HL-60 (cell line): ENCODE data around the gene FLOT2.

Experiments used
- DNase-seq, 2 experiments: peaks; one replicate each; pipeline ENCODE4 v3.0.0-alpha.2; 2010 to 2020; ENCODE audit warnings: low read depth in 1 of 2, low spot score in 1 of 2
- H3K27ac ChIP-seq: fragments of 250-450 bp; sonication (Bioruptor Pico); replicated peaks from 2 replicates; pipeline ENCODE4 v1.5.1; 2020; ENCODE audit warnings: mild to moderate bottlenecking, moderate library complexity
- H3K27me3 ChIP-seq: fragments of 250-450 bp; sonication (Bioruptor Pico); 2 replicates; pipeline ENCODE4 v1.5.1; 2021; ENCODE audit warnings: mild to moderate bottlenecking, moderate library complexity; ENCODE audit not compliant: insufficient read depth, poor library complexity, severe bottlenecking
- H3K4me3 ChIP-seq: replicated peaks from 2 replicates; pipeline ENCODE4 v1.5.1; 2011; ENCODE audit warnings: mild to moderate bottlenecking, control low read depth, low read length; ENCODE audit not compliant: insufficient read depth
- GABPA ChIP-seq: IDR thresholded peaks from 2 replicates; pipeline ENCODE4 v1.6.1; 2012; ENCODE audit warnings: low read depth
- POLR2AphosphoS5 ChIP-seq: IDR thresholded peaks from 2 replicates; pipeline ENCODE4 v1.6.1; 2012; ENCODE audit warnings: low read depth
- SPI1 ChIP-seq: IDR thresholded peaks from 2 replicates; pipeline ENCODE4 v1.6.1; 2012; ENCODE audit warnings: low read depth, mild to moderate bottlenecking, borderline replicate concordance
- TF ChIP-seq, protein P1 (sequence below): IDR thresholded peaks from one replicate; pipeline ENCODE4 v1.5.1; 2011; ENCODE audit warnings: low read length, control low read depth, inconsistent platforms; ENCODE audit not compliant: insufficient read depth
- TF ChIP-seq, protein P2 (sequence below): IDR thresholded peaks from 2 replicates; pipeline ENCODE4 v1.6.1; 2012; ENCODE audit warnings: low read depth; ENCODE audit not compliant: insufficient replicate concordance

FLOT2 gene

DNA sequence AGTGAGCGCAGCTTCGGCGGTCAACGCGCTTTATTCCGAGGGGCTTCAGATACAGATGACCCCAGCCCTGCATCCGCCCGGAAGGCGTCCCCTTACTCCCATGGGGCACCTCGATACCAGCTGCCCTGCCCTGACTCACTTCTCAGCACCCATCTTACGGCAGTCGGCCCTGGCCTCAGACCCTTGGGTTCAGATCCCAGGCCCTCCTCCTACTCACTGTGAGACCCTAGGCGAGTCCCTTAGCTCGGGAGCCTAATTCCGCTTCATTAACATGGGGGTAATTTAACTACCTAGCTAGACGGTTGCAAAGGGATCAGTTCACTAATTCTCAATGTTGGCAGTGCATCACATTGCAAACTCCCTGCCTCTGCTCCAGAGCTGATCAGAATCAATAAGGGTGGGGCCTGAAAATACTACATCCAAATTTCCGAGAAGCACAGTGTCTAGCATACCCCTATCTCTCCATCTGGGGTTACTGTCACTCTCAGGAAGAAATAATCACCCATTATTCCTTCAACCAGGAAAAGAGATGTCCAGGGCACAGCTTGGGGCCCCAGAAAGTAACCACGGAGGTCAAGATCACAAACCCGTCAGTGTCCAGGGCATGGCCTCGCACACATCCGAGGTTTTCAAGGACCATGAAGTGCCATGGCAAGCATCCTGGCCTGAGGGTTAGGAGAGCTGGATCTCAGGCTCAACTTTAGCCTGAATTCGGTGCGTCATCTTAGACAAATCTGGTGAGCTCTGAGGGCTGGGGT, 415 bp upstream of the FLOT2 start:
- DNase-seq = no peak
- Histone ChIP-seq H3K27ac (peak overlapping the region; percentile 96), H3K4me3 (peak overlapping the region; percentile 83), H3K27me3 (no peaks in the 10 kb centered on the region)
- TF ChIP-seq GABPA = no peak
- TF ChIP-seq SPI1 = no peak
- TF ChIP-seq, protein P1, sequence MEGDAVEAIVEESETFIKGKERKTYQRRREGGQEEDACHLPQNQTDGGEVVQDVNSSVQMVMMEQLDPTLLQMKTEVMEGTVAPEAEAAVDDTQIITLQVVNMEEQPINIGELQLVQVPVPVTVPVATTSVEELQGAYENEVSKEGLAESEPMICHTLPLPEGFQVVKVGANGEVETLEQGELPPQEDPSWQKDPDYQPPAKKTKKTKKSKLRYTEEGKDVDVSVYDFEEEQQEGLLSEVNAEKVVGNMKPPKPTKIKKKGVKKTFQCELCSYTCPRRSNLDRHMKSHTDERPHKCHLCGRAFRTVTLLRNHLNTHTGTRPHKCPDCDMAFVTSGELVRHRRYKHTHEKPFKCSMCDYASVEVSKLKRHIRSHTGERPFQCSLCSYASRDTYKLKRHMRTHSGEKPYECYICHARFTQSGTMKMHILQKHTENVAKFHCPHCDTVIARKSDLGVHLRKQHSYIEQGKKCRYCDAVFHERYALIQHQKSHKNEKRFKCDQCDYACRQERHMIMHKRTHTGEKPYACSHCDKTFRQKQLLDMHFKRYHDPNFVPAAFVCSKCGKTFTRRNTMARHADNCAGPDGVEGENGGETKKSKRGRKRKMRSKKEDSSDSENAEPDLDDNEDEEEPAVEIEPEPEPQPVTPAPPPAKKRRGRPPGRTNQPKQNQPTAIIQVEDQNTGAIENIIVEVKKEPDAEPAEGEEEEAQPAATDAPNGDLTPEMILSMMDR = no peak
- TF ChIP-seq, protein P2, sequence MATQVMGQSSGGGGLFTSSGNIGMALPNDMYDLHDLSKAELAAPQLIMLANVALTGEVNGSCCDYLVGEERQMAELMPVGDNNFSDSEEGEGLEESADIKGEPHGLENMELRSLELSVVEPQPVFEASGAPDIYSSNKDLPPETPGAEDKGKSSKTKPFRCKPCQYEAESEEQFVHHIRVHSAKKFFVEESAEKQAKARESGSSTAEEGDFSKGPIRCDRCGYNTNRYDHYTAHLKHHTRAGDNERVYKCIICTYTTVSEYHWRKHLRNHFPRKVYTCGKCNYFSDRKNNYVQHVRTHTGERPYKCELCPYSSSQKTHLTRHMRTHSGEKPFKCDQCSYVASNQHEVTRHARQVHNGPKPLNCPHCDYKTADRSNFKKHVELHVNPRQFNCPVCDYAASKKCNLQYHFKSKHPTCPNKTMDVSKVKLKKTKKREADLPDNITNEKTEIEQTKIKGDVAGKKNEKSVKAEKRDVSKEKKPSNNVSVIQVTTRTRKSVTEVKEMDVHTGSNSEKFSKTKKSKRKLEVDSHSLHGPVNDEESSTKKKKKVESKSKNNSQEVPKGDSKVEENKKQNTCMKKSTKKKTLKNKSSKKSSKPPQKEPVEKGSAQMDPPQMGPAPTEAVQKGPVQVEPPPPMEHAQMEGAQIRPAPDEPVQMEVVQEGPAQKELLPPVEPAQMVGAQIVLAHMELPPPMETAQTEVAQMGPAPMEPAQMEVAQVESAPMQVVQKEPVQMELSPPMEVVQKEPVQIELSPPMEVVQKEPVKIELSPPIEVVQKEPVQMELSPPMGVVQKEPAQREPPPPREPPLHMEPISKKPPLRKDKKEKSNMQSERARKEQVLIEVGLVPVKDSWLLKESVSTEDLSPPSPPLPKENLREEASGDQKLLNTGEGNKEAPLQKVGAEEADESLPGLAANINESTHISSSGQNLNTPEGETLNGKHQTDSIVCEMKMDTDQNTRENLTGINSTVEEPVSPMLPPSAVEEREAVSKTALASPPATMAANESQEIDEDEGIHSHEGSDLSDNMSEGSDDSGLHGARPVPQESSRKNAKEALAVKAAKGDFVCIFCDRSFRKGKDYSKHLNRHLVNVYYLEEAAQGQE = no peak
- TF ChIP-seq POLR2AphosphoS5 = no peak; the same call in 1 of the 2 replicates

DNA sequence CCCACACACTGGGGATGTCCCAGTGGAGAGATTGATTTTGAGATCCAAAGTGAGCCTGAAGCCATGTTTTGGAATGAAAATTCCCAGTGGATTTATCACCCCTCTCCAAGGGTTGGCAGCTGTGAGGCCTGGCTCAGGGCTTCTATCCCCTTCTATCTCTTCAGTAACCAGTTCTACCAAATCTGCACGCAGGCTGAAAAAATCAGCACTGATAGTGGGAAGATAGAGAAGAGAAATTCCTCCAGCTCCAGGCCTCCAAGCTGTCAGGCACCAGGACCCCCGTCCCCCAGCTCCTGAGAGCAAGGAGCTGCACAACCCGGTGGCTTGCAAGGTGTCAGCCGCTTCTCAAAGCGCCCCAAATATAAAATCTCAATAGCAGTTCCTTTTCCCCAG, 1.0 kb downstream of the FLOT2 start:
- H3K27me3 ChIP-seq = no peaks in the 10 kb centered on the region
- peak overlapping the region; percentile 96 for H3K27ac ChIP-seq
- no peak for DNase-seq
- peak overlapping the region; percentile 83 for H3K4me3 ChIP-seq
- TF ChIP-seq, protein P2 = no peak
- TF ChIP-seq, protein P1 = no peak
- no peak for TF ChIP-seq GABPA

DNA sequence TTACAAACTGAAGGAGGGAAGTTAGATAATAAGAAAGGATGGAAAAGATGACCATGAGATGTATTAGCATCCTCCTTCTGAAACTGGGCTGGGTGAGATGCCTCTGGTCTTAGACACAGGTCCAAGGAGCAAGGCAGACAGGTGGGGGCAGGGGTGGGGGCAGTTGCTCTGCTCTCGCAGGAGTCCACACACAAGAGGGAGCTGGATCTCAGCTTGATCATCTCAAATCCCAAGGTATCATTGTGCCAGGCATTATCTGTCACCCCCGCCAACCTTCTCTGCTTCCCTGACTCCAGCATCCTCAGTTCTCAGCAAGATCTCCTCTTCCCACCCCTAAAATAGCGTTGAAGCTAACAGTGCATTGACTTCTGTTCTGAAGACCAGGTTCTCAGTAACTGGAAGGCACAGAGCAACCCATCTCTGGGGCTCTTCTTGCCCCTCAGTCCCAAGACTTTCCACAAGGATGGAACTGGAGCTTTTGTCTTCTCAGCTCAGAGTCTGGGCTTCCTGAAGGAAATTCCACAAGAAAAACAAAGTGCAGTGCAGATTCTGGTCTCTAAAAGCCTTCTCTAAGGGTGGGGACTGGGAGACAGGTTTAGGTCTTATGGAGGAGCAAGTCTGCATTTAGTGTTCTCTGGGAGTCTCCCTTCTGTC, 1.6 kb downstream of the FLOT2 start:
- Histone ChIP-seq H3K27ac (peak overlapping the region; percentile 96), H3K4me3 (peak overlapping the region; percentile 83)
- no peak for DNase-seq

More for the DNA sequence above, 1.6 kb downstream of the FLOT2 start:
- no peaks in the 10 kb centered on the region for H3K27me3 ChIP-seq
- TF ChIP-seq SPI1 (no peak), GABPA (no peak), POLR2AphosphoS5 (no peak)
- TF ChIP-seq, protein P2 = no peak
- TF ChIP-seq, protein P1 = no peak
